Uterus (tissue), 2 donors: ENCODE measurements around the gene HECTD2.

Experiments
- CTCF ChIP-seq, 4 experiments: fragments of 200-600 bp in 2 of 4; fragments of 450-650 bp in 2 of 4; sonication (generic) in 2 of 4; IDR thresholded peaks; one replicate each; pipeline ENCODE4 v1.5.1; 2016 to 2019; ENCODE audit warnings: antibody characterized with exemption in 4 of 4, mild to moderate bottlenecking in 2 of 4, moderate library complexity in 1 of 4
- POLR2A ChIP-seq, 2 donors: fragments of 450-650 bp; IDR thresholded peaks; one replicate each; pipeline ENCODE4 v1.6.1; 2016; ENCODE audit warnings: antibody characterized with exemption in 2 of 2, mild to moderate bottlenecking in 1 of 2, moderate library complexity in 1 of 2

- TF ChIP-seq CTCF (IDR thresholded peaks at IDR 0.05): no peak
- TF ChIP-seq POLR2A (IDR thresholded peaks at IDR 0.05): no peak
Measured at GRCh38 chr10:91360461-91360860, 49.7 kb upstream of the HECTD2 start.
